GM08714 (cell line): ENCODE results near the gene FAM228B.

Source experiments
- H3K4me3 ChIP-seq: fragments of 200-500 bp; sonication (Bioruptor generic); 2 replicates; pipeline ENCODE4 v1.5.1; 2014; ENCODE audit warnings: mild to moderate bottlenecking, low read length, inconsistent platforms
- ZNF274 ChIP-seq: IDR thresholded peaks from 2 replicates; pipeline ENCODE4 v1.6.1; 2012; ENCODE audit warnings: mild to moderate bottlenecking, low read depth, low read length

FAM228B gene

DNA sequence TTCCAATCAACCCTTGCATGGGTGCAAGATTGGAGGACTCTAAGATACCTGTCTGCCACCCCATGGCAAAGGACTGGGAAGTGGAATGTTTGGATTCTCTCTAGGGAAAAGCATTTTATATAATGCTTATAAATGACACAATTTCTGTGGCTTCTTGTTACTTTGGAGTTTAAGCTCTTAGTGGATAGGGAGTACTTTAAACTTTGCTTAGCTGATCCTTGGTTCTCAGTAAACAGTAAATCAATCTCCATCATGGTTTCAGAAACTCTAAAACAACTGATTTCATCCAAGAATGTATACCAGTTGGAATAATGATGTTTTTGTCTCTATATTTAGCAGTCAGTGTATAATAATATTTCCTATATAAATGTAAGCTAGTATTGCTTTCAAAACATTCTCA is 37.5 kb downstream of the FAM228B start:
- H3K4me3 ChIP-seq = no peak overlapping the region
- no peak for TF ChIP-seq ZNF274

DNA sequence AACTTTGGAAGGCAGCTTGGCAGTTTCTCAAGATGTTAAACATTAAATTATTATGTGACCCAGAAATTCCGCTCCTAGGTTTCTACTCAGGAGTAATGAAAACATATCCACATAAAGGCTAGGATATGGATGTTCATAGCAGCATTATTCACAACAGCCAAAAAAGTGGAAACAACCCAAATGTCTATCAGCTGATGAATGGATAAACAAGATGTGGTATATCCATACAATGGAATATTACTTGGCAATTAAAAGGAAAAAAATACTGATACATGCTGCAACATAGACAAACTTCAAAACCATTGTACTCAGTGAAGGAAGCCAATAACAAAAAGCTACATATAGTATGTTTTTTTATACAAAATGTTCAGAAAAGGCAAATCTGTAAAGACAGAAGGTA is 39.2 kb downstream of the FAM228B start:
- H3K4me3 ChIP-seq = no peak overlapping the region
- no peak for TF ChIP-seq ZNF274

DNA sequence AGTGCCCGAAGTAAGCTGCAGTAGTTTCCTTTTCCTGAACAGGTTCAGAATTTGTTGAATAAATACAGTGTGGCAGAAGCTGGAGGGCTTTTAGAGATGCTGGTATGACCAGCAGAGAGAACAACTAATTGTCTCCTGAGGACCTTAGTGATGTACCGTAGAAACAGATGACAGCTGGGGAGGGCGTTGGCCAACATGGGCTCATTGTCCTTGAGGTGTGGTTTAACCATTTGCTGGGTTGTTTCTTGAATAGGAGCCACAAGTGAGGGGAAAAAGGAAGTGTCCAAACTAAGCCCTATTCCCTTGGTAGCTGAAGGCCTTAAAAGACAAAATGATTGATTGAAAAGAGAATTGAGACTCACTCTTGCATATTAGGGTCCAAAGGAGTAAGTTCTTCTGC is 39.9 kb downstream of the FAM228B start:
- no peak overlapping the region for H3K4me3 ChIP-seq

DNA sequence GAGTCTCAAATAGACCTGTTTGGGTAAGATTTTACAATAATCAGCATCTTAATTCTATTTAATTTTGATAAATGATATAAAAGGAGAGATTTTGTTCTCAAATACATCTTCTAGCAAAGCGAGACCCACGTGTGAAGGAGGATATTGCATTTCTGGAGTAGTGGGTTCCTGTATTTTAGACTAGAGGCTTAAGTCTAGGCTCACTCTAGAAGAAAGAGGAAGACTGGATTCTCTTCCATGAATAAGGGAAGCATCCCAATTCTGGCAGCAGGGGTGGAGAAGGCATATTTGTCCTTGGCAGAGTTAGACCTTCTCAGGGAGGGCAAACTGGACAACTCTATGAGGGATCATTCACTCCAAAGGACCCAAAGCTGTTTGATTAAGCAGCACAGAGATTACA is 40.3 kb downstream of the FAM228B start:
- no peak for TF ChIP-seq ZNF274
- no peak overlapping the region for H3K4me3 ChIP-seq

More for the DNA sequence above, 39.9 kb downstream of the FAM228B start:
- no peak for TF ChIP-seq ZNF274

DNA sequence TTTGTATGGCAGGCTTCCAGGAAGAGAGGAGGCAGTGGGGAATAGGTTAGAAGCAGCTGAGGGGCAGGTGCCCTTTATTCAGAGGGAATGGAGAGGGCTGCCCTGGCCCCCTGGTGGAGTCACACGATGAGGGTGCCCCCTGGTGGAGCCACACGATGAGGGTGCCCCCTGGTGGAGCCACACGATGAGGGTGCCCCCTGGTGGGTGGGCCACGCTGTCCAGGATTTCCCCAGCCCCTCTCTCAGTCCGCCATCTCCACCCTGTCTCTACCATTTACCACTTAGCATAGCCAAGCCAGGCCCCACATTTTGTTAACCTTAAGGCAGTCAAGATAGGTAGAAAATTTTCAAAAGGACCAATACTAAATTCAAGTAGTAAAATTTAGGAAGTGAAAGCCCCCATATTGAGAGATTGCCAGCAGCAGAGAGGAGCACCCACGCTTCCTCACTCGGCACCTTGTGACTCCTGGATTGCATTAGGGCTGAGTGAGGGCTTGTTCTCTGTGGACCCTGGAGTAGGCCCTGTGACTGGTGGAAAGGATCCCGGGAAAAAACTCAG is 41.2 kb downstream of the FAM228B start:
- no peak overlapping the region for H3K4me3 ChIP-seq
- TF ChIP-seq ZNF274 = no peak

DNA sequence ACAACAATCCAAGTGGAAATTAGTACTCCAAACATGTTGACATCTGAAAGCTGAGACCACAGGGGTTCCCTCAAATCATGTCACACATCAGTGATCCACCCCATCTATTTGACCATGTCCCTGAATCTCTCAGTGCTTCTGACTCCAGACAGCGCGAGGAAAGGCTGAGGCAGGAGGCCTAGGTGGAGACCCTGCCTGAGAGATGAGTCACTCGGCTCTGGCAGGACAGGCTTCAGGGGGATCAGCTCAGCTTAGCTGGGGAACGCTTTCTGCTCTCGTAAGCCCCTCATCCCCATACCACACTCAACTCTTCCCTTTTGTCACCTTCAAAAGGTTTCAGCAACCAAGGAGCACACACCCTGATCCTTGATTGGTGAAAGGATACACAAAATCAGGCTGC is 45.8 kb downstream of the FAM228B start:
- no peak overlapping the region for H3K4me3 ChIP-seq
- no peak for TF ChIP-seq ZNF274

DNA sequence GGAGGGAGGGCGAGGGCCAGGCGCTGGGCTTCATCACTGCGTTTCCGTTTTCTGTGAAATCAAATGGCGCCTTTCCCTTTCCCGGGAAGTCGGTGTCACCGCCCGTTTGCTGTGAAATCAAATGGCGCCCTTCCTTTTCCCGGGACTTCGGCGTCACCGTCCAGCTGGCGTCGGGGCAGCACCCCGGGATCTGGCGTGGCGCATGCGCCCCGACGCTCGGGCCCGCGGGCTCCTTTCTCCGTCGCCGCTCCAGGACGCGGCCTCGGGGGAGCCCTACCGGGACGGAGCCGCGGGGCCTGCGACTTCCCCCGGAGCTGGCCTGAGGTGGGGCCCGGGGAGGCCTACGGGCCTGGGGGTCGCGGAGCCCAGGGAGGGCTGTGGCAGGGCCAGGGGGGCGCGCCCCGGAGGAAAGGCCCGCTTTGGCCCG is 51.6 kb downstream of the FAM228B start, which contains the start of gene FAM228A:
TSS of gene FAM228A (plus strand) at position 203 of the 427 bp plus-strand sequence. CDS start 428 bp downstream, outside the sequence.
- TF ChIP-seq ZNF274 = no peak
- no peak within 1 kb of the TSS; the same call in 1 of the 2 replicates for H3K4me3 ChIP-seq

DNA sequence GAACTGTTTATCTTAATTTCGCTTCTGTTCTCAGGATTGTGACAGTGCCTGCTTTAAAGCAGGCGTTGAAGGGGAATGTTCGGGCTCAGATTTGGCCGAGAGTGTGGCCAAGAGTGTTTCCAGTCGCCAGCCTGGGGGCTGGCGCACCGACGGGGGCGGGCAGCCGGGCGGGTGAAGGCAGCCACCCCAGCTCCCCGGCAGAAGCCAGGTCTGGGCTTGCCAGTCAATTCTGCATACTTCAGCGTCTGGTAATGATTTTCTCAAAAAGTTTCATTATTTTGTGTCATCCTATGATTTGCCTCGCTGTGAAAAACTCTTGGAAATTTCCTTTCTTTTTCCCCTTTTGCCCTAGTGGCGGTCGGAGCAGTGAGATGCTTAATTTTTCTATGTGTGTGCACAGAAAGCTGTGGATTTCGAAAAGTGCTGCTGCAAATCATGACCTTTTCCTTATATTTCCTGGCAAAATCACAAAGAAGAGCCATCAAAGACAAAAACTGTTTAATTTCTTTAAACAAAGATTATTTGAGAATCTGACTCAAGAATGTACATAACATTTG is 52.4 kb downstream of the FAM228B start:
- no peak for TF ChIP-seq ZNF274
- no peak overlapping the region for H3K4me3 ChIP-seq

DNA sequence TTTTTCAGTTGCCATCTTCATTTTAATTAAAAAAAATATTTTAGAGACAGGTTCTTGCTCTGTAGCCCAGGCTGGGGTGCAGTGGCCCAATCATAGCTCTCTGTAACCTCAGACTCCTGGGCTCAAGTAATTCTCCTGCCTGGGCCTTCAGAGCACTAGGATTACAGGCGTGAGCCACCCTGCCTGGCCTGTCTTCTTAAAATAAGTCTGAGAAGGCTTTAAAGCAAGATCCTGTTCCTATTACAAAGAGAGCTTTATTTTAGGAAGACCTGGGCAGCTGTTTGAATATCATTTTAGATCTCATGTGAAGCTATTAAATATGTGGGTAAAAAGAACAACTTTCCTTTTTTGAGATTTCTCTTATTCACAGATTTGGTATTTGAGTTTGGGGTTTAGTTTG is 53.1 kb downstream of the FAM228B start:
- no peak for TF ChIP-seq ZNF274
- H3K4me3 ChIP-seq = no peak overlapping the region

DNA sequence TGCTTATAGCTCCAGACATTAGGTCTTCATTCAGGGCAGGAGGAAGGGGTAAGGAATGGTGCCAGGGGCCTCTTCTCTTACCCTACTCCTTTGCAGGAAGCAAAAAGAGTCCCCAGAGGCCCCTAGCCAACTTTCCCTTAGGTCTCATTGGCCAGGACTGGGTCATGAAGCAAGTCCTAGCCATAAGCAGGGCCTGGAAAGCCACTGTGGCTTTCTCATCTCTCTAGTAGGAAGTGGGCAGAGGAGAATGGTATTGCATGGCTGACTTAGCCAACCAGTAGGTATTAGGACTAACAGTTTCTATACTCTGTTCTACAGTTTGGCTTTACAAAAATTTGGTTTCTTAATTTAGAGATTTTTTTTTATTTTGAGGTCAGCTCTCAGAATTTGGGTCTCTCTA is 56.4 kb downstream of the FAM228B start:
- no peak overlapping the region for H3K4me3 ChIP-seq
- no peak for TF ChIP-seq ZNF274

DNA sequence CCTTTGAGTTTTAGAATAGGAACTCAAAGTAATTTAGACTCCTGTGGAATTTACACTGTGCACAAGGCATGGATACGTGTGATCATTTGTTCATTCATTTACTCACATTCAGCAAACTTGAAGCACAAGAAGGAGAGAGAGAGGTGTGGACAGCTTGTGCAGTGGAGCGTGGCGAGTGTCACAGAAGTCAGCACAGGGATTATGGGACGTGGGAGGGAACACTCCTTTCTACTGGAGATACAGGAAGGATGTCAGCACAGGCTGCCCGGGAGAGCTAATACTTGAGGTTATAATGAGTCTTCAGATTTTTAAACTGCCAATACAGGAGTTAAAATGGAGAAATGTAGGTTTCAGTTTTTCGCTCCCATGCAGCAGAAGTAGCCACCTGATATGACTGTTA is 58.6 kb downstream of the FAM228B start:
- no peak overlapping the region for H3K4me3 ChIP-seq
- TF ChIP-seq ZNF274 = no peak

DNA sequence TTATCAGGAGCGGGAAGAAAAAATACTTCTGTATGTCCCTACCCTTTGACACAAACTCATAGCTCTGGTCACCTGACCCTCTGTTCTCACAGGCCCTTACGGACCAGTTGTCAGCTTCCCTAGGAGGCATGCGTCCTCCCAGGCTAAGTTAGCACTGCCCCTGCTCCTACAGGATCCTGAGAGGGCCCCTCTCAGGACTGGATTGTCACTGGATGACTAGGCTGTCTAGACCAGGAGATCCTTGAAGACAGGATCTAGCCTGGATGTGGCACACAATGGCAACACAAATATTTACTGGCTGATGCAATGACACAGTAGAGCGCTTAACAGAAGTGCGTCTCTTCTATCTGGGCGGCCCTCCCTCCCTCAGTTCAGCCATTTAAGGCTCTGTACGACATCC is 59.2 kb downstream of the FAM228B start:
- H3K4me3 ChIP-seq = no peak overlapping the region
- TF ChIP-seq ZNF274 = no peak

DNA sequence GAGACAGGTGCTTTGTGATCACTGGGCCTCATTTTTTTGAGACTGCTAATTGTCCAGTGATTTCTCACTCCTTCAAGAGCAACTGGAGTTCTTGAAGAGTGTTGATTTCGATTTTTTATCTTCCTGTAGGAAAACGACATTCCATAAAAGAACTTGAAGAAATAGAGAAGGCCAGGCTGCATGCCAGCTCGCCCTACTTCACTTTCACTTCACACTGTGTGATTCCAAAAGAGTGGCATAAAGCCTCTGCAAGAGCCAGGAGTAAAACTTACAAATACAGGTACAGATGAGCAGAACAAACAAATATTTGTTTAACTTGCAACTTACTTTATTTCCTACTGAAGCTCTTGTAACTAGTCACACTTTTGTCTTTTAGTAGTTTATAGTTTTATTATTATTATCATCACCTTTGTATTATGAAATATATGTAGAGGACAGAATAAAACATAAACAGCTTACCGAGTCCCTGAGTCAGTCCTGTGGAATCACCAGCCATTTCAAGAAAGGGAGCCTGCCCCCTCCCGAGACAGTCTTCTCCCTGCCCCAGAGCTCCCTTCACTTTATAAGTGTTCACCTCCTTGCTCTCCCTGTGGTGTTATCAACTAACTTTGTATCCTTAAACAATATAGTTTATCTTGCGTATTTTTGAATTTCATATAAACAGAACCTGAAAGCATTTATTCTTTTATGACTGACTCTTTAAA is 60.2 kb downstream of the FAM228B start:
- no peak for TF ChIP-seq ZNF274

DNA sequence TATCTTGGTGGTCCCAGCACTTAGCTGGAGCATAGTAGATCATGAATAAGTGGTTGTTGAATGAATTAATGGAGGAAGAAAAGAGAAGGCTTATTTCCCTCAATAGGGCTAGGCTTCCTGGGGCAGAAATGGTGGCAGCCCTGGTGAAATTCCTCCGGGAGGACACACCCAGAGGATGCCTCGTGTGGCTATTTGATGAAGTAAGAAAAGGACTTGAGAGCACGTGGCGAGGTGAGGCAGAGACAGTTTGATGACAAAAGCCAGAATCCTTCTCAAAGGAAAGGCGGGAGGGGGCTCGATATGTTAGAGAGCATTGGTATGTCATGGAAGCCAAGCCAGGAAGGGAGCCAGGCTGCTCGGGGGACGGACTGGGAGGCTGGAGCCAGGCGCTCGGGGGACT is 66.3 kb downstream of the FAM228B start:
- TF ChIP-seq ZNF274 = no peak
- H3K4me3 ChIP-seq = no peak overlapping the region

More for the DNA sequence above, 60.2 kb downstream of the FAM228B start:
- no peak overlapping the region for H3K4me3 ChIP-seq

DNA sequence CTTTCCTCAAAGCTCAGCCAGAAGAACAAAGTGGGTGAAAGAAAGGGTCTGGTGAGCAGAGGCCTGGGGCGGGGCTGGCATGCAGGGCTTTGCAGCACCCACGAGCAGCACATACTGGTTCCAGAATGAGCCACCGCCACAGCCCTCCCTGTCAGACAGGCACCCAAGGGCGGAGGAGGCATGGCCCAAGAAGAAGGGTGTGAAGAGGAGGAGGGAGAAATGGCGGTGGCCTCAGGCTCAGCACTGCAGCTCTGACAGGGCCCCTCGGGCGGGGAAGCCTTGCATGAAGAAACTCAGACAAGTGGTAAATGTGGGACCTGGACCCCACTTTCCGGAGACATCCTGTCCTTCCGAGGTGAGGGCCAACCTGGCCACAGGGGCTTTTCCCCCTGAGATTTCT is 67.2 kb downstream of the FAM228B start:
- no peak for TF ChIP-seq ZNF274
- H3K4me3 ChIP-seq = no peak overlapping the region
